ENCODE results near the gene PEX1.
"Not testable (repeated sequence)": the region's sequence is repeated elsewhere in the genome, so short reads cannot be mapped to it uniquely, and the experiment has no call there.

Gene PEX1

GRCh38 chr7:92528188-92528957 lies at the start of gene PEX1, which contains the start of gene RBM48:
PEX1 (minus strand) TSS chr7:92528520; CDS start chr7:92528435, 85 bp downstream.
RBM48 (plus strand) TSS chr7:92528795; CDS start chr7:92528814, 19 bp downstream.
- DNase-seq: peak; percentile 100

- DNase-seq: no peak
Observed at GRCh38 chr7:92576296-92576695, 48.0 kb upstream of the PEX1 start.

DNA sequence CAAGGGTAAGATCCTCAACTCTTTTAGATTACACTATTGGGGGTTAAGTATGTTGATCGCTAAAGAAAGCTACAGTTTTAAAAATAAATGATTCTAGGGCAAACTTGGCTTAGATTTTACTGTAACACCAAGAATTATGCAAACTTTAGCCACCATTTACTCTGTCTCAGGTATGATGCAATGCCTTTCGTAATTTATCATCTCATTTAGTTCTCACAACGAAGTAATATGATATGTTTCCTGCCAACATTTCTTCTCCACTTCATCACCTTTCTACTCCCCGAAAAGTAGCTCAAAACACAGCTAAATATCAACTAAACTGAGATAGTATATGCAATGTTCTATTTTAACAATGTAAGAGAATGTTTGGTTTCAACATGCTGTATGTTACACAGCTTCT lies 40.8 kb upstream of the PEX1 start:
- DNase-seq: no peak

- no peak for DNase-seq
Observed at GRCh38 chr7:92567460-92567859, 39.1 kb upstream of the PEX1 start.

DNA sequence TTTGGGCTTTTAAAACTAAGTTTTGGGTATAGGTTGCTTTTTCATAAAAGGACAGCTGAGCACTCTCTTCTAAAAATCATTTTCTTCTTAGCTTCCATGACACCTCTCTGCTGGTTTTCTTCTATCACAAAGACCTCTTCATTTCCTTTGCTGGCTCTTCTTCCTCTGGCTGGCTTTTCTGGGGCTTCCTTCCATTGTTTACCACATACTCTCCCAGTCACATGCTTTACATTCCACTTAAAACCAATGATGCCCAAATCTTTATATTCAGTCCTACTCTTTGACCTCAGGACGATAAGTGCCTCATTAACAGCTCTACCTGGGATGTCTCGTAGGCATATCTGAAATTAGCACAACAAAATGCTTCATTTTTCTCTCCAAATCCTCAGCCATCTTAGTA lies 35.0 kb upstream of the PEX1 start:
- DNase-seq: no peak

DNA sequence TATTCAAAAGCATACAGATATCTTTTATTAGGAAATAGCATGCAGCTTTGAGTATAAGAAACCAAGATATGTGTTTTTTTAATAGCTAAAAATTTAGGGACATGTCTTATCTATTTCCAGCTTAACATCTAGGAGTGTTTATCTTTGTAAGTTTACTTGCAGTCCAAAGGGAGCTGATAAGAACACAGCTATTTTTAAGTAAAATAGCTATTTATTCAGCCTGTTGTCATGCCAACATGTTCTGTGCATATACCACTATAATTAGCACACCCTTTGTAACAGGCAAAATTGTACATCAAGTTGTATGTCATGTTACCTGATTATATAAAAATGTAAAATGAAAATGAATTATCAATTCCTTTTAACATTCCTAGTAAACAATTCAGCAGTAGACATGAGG lies 32.3 kb upstream of the PEX1 start:
- DNase-seq: peak; percentile 25

- DNase-seq: no peak
Observed at GRCh38 chr7:92557808-92558362, 29.6 kb upstream of the PEX1 start.

DNA sequence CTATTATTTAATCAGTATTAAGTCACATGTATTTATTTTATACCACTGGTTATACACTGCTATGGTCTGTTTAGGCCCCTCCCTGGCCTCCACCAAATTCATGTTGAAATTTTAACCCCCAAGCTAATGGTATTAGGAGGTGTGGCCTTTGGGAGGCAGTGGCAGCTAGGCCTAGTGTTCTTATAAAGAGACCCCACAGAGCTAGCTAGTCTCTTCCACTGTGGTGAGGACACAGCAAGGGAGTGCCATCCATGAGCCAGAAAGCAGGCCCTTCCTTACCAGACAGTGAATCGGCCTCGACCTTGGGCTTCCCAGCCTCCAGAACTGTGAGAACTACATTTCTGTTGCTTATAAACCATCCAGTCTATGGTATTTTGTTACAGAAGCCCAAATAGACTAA lies 28.9 kb upstream of the PEX1 start:
- no peak for DNase-seq

- no peak for DNase-seq
Observed at GRCh38 chr7:92550194-92550593, 21.9 kb upstream of the PEX1 start.

DNA sequence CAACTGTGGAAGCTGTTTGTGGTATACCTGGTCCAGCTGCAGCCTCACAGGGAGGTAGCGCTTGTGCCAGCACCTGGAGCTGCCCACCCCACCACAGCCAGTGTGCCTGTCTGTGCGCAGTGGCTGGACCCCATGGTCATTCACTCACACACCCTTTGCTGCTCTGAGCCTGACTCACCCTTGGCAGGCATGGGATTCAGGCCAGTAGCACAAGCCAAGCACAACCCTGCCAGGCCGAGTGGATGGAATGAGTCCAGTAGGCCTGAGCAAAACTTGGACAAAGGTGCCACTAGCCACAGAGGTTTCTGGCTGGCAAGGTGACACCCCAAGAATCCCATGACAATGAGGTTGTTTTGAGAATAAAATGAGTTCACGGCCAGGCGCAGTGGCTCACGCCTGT lies 19.3 kb upstream of the PEX1 start:
- DNase-seq: no peak

DNA sequence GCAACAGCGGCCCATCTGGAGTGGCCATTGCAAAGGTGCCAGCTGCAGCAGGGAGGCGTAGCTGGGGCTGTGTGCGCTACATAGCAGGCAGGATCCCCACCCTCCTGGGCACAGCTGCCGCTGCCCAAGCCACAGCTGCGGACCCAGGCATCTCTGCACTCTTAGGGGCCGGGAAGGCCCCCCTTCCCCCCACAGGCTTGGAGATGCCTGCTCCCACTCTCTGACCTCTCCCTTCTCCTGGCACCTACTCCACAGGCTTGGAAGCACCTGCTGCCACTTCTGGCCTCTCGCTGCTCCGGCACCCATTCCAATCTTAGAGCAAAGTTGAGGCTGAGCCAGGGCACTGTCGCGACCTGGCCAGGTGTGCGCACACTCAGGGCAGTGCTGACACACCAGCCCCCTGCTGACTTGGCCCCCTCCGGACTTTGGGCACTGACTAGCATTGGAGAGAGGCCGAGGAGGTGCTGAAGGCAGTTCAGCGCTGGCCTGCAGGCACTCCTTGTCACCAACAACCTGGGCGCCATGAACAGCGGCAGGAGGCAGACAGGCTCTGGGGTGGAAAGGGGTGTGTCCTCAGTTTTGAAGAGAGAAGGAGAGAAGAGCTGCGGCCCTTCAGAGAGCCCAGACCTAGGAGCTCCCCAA lies 18.7 kb upstream of the PEX1 start:
- no peak for DNase-seq

GRCh38 chr7:92545116-92545515 lies 16.8 kb upstream of the PEX1 start:
- DNase-seq: not testable (repeated sequence)

DNA sequence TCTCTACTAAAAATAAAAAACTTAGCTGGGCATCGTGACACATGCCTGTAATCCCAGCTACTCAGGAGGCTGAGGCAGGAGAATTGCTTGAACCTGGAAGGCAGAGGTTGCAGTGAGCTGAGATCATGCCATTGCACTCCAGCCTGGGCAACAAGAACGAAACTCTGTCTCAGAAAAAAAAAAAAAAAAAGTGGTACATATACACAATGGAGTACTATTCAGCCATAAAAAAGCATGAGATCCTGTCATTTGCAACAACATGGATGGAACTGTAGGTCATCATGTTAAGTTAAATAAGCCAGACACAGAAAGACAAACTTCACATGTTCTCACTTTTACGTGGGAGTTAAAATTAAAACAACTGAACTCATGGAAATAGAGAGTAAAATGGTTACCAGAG lies 15.2 kb upstream of the PEX1 start:
- not testable (repeated sequence) for DNase-seq

GRCh38 chr7:92534572-92534971 lies 6.3 kb upstream of the PEX1 start:
- DNase-seq: no peak

DNA sequence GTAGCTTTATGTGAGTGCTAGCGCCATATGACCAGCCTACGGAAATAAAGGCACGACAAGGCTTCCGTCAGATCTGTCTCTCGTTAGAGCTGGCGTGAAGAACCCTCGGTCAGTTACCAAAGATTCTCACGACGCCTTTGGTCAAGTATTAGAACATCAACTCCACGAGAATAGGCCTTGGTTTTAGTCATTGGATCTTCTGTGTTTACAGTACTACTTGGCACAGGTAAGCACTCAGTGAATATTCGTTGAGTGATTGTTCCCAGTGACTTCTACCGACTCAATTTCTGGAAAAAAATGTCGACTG lies 591 bp upstream of the PEX1 start:
- no peak for DNase-seq

DNA sequence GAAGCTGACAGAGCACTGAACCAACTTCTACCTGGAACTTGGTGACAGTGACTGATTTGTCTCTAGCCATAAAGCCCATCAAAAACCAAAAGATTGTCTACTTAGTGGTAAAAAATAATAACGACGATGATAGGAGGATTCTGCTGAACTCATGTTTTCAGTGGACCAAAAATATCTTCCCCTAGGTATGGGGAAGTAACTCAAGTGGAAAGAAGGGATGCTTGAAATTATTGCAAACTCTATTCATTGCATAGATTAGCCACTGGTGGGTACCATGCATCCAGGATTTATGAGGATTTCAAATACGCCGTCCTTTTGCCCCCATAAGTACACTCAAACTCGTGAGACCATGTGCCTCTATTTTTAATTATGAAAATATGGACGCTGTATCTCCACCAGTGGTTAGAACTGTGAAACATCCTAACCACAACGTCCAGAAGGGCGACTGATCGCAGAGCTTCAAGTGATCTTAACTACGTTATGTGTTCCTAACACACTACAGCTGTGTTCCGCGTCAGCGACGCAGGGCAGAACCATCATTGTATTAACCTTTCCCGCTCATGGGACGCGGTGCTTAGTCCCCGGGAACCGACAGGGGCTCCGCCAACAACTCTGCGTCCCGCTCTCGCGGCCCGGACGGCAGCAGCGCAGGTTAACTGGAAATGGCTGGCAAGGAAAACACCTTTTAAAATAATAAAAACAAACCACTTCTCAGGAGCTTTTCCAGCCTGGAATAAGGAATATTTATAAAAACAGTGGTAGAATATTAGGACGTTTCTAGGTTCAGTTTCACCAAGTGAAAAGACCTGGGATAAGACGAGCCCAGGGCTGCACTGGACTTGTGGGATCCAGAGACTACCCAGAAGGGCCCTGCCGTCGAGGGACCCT lies 776 bp downstream of the PEX1 start:
- peak; percentile 81 for DNase-seq

GRCh38 chr7:92523110-92523509 lies 5.2 kb downstream of the PEX1 start:
- no peak for DNase-seq

DNA sequence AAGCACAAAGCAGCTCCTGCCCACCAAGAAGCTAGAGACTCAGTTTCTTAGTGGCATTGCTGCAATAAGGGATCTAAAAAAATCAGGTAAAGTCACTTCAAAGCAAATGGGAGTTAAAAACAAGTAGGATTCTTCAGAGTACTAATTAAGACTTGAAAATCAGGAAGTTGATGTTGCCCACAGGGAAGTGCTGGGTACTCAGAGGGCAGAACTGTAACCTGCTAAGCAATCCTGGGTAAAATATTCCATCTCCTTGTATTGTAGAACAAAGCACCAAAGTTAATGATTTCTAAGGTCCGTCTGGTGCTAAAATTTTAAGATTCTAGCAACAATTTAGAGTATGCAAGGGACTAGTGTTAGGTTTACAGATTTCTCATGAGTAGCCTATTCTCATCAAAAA lies 8.3 kb downstream of the PEX1 start:
- DNase-seq: no peak

- no peak for DNase-seq
Observed at GRCh38 chr7:92517631-92518030, 10.7 kb downstream of the PEX1 start.

- DNase-seq: no peak
Observed at GRCh38 chr7:92513167-92513902, 15.0 kb downstream of the PEX1 start.

- no peak for DNase-seq
Observed at GRCh38 chr7:92508946-92509345, 19.4 kb downstream of the PEX1 start.

DNA sequence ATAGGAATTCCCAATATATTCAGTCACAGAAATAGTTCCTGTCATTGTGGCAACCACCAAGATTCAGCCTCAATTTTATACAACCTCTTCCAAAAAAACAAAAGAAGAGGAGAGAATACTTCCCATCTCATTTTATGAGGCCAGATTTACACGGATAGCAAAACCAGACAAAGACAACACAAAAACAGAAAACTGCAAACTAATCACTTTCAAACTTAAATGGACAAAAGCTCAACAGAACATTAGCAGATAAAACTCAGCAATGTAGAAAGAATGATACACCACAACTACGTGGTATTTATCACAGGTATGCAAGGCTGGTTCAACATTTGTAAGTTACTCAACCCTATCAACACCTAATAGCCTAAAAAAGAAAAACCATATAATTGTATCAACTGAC lies 22.0 kb downstream of the PEX1 start:
- DNase-seq: no peak

- DNase-seq: no peak
Observed at GRCh38 chr7:92504563-92504962, 23.8 kb downstream of the PEX1 start.
